Muscle layer of duodenum (tissue), 2 donors: ENCODE data around the gene TLX2.

ENCODE experiments used
- H3K27ac ChIP-seq: one replicate; pipeline ENCODE4 v1.7.0; 2013; ENCODE audit warnings: mild to moderate bottlenecking, low read length
- H3K27me3 ChIP-seq: one replicate; pipeline ENCODE4 v1.7.0; 2013; ENCODE audit warnings: low read depth, mild to moderate bottlenecking, control low read depth, low read length
- H3K36me3 ChIP-seq, 2 donors: one replicate each; pipeline ENCODE4 v1.7.0; 2013; ENCODE audit warnings: low read length in 2 of 2, control low read depth in 1 of 2, mild to moderate bottlenecking in 1 of 2; ENCODE audit not compliant: insufficient read depth in 2 of 2, control insufficient read depth in 1 of 2
- H3K4me1 ChIP-seq, 2 donors: one replicate each; pipeline ENCODE4 v1.7.0; 2013; ENCODE audit warnings: low read length in 2 of 2, mild to moderate bottlenecking in 2 of 2, control low read depth in 1 of 2, moderate library complexity in 1 of 2; ENCODE audit not compliant: insufficient read depth in 2 of 2, control insufficient read depth in 1 of 2
- H3K4me3 ChIP-seq, 2 donors: one replicate each; pipeline ENCODE4 v1.7.0; 2013; ENCODE audit warnings: low read length in 2 of 2, low read depth in 1 of 2, mild to moderate bottlenecking in 1 of 2
- H3K9me3 ChIP-seq, 2 donors: one replicate each; pipeline ENCODE4 v1.7.0; 2013; ENCODE audit warnings: low read length in 2 of 2, control low read depth in 1 of 2, mild to moderate bottlenecking in 1 of 2; ENCODE audit not compliant: control insufficient read depth in 1 of 2
- donor health status: healthy.

The TLX2 gene

GRCh38 chr2:74564222-74564621, 50.0 kb downstream of the TLX2 start:
- Histone ChIP-seq H3K36me3 (no peaks in the 10 kb centered on the region), H3K27ac (no peak overlapping the region), H3K27me3 (no peaks in the 10 kb centered on the region), H3K9me3 (no peaks in the 10 kb centered on the region), H3K4me3 (no peak overlapping the region), H3K4me1 (no peaks in the 10 kb centered on the region)

GRCh38 chr2:74566076-74566753, 52.0 kb downstream of the TLX2 start:
- H3K27ac ChIP-seq: no peak overlapping the region
- no peaks in the 10 kb centered on the region for H3K36me3 ChIP-seq
- H3K4me3 ChIP-seq: no peak overlapping the region
- no peaks in the 10 kb centered on the region for H3K9me3 ChIP-seq
- no peaks in the 10 kb centered on the region for H3K4me1 ChIP-seq
- H3K27me3 ChIP-seq: no peaks in the 10 kb centered on the region

GRCh38 chr2:74566754-74567085, 52.5 kb downstream of the TLX2 start:
- Histone ChIP-seq H3K4me3 (no peak overlapping the region), H3K9me3 (no peaks in the 10 kb centered on the region), H3K27ac (no peak overlapping the region), H3K36me3 (no peaks in the 10 kb centered on the region), H3K4me1 (no peaks in the 10 kb centered on the region), H3K27me3 (no peaks in the 10 kb centered on the region)
